ENCODE measurements around the gene KDM5D. TPM values are rescaled to one million over a fixed set of nuclear protein-coding genes. Genes with fewer than 3 reads are reported as not detected.

Gene KDM5D
- total and polyA plus RNA-seq, 2 of the 8 experiments (the other 6 are each of a cell fraction or from before 2014, with no cell fraction given), result 21.9 to 24.4 TPM

DNA sequence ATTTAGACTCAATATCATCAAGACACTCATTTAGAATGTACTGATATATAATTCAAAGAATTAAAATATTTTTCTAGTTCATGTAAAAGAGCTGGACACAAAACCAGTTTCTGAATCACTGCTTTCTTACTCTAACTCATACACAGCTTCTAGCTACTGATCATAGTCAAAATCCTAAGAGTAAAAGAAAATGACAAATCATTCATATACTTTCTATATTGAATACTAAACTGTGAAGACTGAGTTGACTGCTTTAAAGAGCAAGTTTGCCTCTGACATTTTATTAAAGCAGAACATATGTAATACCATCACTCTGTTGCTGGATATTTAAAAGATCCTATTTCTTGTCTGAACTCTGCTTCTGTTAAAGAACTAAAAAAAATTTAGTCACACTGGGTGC lies 2.4 kb downstream of the KDM5D start:
- POLR2A ChIA-PET (ENCODE audit: partially characterized antibody), result no interaction called here
- no peak overlapping the region for H2BK12ac ChIP-seq (ENCODE audit: low read depth, low read length)

More for the DNA sequence above, 2.4 kb downstream of the KDM5D start:
- Histone ChIP-seq H4K8ac (ENCODE audit: extremely low read depth, insufficient read depth, low read length) (no peak overlapping the region), H3K56ac (replicated peaks; ENCODE audit: insufficient read length, low read depth, low read length) (no peak overlapping the region), H4K20me1 (replicated peaks in 1 of 2; ENCODE audit: control insufficient read depth in 1 of 2, insufficient read depth in 2 of 2, low read length in 2 of 2) (no peaks in the 10 kb centered on the region), H4K91ac (replicated peaks; ENCODE audit: insufficient read length, low read length) (no peak overlapping the region), H3K4me3 (ENCODE audit: extremely low read depth in 1 of 4, insufficient read depth in 2 of 4, low read depth in 3 of 4, low read length in 4 of 4) (no peak overlapping the region), H2BK120ac (replicated peaks; ENCODE audit: low read depth, low read length) (no peak overlapping the region), H3K9ac (replicated peaks in 1 of 4; ENCODE audit: extremely low read depth in 1 of 4, low read depth in 3 of 4, low read length in 3 of 4) (no peak overlapping the region), H3K18ac (ENCODE audit: extremely low read depth, low read length) (no peak overlapping the region), H2AK5ac (ENCODE audit: low read depth, low read length) (no peak overlapping the region), H3K79me1 (ENCODE audit: low read depth, low read length) (no peaks in the 10 kb centered on the region), H2BK20ac (ENCODE audit: low read length) (no peak overlapping the region), H2BK5ac (ENCODE audit: low read depth, low read length) (no peak overlapping the region), H3K27me3 (replicated peaks in 1 of 4; ENCODE audit: control insufficient read depth in 3 of 4, extremely low read depth in 1 of 4, insufficient read depth in 3 of 4, low read length in 3 of 4) (no peaks in the 10 kb centered on the region), H3K9me3 (ENCODE audit: insufficient read depth in 2 of 2, low read depth in 1 of 2, low read length in 1 of 2) (no peaks in the 10 kb centered on the region), H3K36me3 (ENCODE audit: control insufficient read depth in 2 of 4, insufficient read depth in 4 of 4, low read length in 3 of 4) (peaks cover 2 to 23% (median 7%) of the 10 kb centered on the region in 4 experiments; a peak in 7 of 8 replicates), H3K4me2 (ENCODE audit: insufficient read depth in 1 of 2, low read depth in 2 of 2, low read length in 2 of 2) (no peak overlapping the region), H2AFZ (ENCODE audit: low read length) (no peak overlapping the region), H2BK15ac (ENCODE audit: low read length) (no peak overlapping the region), H4K5ac (ENCODE audit: insufficient read length, low read depth, low read length) (no peak overlapping the region), H3K23ac (ENCODE audit: insufficient read length) (no peak overlapping the region), H3K79me2 (ENCODE audit: control insufficient read depth in 1 of 2, insufficient read depth in 2 of 2, low read length in 2 of 2) (no peaks in the 10 kb centered on the region), H3K14ac (ENCODE audit: insufficient read length) (no peak overlapping the region), H3K27ac (ENCODE audit: low read depth, low read length) (no peak overlapping the region), H3K4ac (replicated peaks; ENCODE audit: insufficient read length, low read depth, low read length) (no peak overlapping the region), H3K23me2 (ENCODE audit: low read depth, low read length) (no peaks in the 10 kb centered on the region), H3K4me1 (replicated peaks in 1 of 4; ENCODE audit: control insufficient read depth in 3 of 4, insufficient read depth in 4 of 4, low read length in 3 of 4) (no peaks in the 10 kb centered on the region)
- CTCF ChIA-PET (ENCODE audit: partially characterized antibody), result no interaction called here
- TF ChIP-seq SP2 (IDR thresholded peaks at IDR 0.05; ENCODE audit: low read length) (no peak), RNF2 (IDR thresholded peaks at IDR 0.05; ENCODE audit: borderline replicate concordance, low read depth, low read length, missing control alignments, poor library complexity, severe bottlenecking) (no peak), CREB1 (IDR thresholded peaks at IDR 0.05) (no peak), POLR2AphosphoS5 (IDR thresholded peaks at IDR 0.05; ENCODE audit: low read depth, low read length) (no peak), POLR2A (IDR thresholded peaks at IDR 0.05; ENCODE audit: control extremely low read depth in 1 of 2, low read depth in 2 of 2, low read length in 2 of 2) (no peak), CTBP2 (IDR thresholded peaks at IDR 0.05; ENCODE audit: borderline replicate concordance, insufficient read depth, insufficient read length, low read length) (no peak), SRF (IDR thresholded peaks at IDR 0.05; ENCODE audit: low read depth, low read length) (no peak), CBX8 (IDR thresholded peaks at IDR 0.05; ENCODE audit: borderline replicate concordance, low read depth, low read length) (no peak), TCF12 (IDR thresholded peaks at IDR 0.05; ENCODE audit: low read depth, low read length) (no peak), BCL11A (IDR thresholded peaks at IDR 0.05; ENCODE audit: low read depth in 2 of 2, low read length in 2 of 2) (no peak)
- TF ChIP-seq, protein P1, sequence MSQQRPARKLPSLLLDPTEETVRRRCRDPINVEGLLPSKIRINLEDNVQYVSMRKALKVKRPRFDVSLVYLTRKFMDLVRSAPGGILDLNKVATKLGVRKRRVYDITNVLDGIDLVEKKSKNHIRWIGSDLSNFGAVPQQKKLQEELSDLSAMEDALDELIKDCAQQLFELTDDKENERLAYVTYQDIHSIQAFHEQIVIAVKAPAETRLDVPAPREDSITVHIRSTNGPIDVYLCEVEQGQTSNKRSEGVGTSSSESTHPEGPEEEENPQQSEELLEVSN (IDR thresholded peaks at IDR 0.05), result no peak
- TF ChIP-seq, protein P2, sequence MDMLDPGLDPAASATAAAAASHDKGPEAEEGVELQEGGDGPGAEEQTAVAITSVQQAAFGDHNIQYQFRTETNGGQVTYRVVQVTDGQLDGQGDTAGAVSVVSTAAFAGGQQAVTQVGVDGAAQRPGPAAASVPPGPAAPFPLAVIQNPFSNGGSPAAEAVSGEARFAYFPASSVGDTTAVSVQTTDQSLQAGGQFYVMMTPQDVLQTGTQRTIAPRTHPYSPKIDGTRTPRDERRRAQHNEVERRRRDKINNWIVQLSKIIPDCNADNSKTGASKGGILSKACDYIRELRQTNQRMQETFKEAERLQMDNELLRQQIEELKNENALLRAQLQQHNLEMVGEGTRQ (IDR thresholded peaks at IDR 0.05; ENCODE audit: low read length), result no peak
- FAIRE-seq (no peak), DNase-seq (ENCODE audit: low read depth in 1 of 2, low spot score in 2 of 2) (no peak)
